T47D (cell line): ENCODE data around the gene SYNGR3.

Experiments used
- DNase-seq, 2 experiments: peaks; one replicate each; pipeline versions ENCODE4 v3.0.0 to v3.0.0-alpha.2; 2011 to 2012; ENCODE audit warnings: low read depth in 1 of 2, low spot score in 1 of 2
- JUND ChIP-seq: IDR thresholded peaks from 2 replicates; pipeline ENCODE4 v1.6.1; 2012; ENCODE audit warnings: low read depth
- in situ Hi-C: cut with HindIII; loops from 2 replicates; pipeline ENCODE4 v1.10.0; 2016; ENCODE audit warnings: low sequenced_read_pairs, low pct_unique_long_range_greater_than_20kb

Gene SYNGR3

DNA sequence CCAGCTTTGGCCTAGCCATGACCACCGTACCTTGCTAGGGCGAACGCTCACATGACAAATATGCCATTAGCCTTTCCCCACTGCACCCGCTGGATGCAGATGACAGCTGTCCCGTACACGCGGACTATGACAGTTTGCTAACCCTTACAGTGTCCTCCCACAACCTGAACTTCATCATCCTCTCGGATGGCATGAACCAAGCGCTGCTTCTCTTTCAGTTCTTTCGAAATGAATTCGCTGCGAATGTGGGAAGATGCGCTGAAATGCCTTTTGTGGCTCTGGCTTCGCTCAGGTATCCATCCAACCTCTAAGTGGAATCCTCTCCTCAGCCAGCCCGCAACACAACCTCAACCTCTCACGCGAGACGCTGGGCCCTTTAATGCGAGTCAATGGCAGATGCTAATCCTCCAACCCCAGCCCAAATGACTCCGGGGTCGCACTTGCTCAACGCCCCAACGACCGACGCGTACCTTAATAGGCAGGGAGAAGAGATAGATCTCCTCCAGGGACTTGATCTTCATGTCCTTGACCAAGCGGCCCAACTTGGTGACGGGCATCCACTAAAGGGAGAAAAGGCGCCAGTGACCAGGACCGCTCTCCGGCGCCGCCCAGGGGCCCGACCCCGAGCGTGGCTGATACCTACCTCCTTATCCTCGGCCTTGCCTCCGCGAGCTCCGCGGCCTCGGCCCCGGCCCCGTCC, 25.8 kb upstream of the SYNGR3 start:
- in situ Hi-C loops: no loop called here
- TF ChIP-seq JUND: no peak
- peak in 1 of 2 experiments; percentile 32 for DNase-seq

DNA sequence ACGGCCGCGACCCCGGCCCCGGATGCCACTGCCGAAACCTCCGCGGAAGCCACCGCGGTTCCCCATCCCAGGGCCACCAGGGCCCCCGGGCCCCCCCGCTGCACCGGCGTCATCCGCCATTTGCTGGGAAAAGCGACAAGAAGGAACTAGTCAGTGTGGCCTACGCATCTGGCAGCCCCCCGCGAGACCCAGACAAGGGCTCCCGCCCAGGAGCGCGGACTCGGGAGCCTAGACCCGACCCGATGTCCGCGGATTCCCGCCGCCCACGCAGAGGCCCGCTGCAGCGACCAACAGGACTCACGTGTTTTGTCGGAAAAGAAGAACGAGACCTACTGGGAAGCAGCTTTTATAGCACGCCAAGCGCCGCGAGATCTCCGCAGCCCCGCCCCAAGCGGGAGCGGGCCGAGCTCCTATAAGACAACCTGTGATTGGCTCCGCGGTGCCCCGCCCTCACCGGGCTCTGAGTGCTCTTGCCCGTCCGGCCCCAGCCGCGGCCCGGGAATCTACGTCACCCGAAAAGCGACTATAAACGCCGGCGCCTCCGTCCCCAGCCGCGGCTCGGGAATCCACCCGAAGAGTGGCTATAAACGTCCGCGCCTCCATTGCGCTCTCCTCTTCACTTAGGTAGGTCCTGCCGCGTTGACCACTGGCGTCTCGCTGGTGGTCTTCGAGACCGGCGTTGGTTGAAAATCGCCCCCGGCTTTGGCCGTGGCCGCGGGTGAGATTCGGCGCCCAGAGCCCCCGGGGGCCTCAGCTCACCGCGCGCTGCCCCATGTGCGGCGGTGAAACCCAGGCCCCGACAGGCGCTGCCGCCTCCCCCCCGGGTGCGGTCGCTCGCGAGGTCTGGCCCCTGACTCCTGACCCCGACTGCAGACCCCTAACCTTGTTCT, 25.0 kb upstream of the SYNGR3 start, which contains the start of gene RPS2:
TSS of gene RPS2 (minus strand) at position 321 of the 890 bp plus-strand sequence. CDS start at position 120, 201 bp downstream.
- TF ChIP-seq JUND: no peak
- in situ Hi-C loops: no loop called here
- peak; percentile 99 for DNase-seq

DNA sequence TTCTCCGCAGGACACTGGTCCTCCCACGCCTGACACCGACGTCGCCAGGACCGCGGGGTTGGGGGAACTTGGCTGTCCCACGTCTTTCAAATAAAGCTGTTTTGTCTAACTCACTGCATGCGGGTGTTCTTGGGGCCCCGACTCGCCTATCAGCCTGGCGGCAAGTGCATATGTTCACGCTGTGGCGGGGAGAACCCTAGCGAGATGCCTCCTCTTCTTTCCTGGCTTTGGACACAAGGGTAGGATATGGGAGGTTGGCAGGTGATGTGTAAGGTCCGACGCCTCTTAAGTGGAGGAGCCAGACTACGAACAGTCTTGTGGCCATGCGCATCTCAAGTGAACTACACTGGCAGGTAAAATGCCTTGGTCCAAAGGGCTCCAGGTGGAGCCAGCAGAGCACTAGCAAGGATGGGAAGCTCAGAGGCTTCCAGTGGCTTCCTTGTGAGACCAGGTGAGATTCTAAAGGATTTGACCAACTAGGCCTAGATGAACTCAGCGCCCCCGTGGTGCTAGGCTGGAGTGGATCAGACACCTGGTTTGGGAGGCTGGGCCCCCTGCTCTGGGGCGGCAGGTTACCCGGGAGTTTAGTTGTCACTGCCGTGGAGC, 24.3 kb upstream of the SYNGR3 start:
- DNase-seq: no peak
- no peak for TF ChIP-seq JUND
- in situ Hi-C loops: no loop called here

DNA sequence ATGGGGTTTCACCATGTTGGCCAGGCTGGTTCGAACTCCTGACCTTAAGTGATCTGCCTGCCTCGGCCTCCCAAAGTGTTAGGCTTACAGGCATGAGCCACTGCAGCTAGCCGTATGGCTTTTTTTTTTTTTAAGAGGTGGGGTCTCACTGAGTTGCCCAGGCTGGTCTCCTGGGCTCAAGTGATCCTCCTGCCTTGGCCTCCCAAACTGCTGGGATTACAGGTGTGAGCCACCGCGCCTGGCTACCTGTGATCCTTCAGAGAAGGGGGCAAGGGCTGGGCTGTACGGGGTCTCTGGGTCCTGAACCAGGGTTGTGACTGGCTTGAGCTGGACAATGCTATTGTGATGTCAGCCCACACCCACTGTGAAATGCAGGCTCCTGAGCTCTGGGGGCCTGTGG, 23.3 kb upstream of the SYNGR3 start, which contains the start of gene RNF151:
TSS of gene RNF151 (plus strand) at position 397 of the 400 bp plus-strand sequence. CDS start 26 bp downstream, outside the sequence.
- no peak for TF ChIP-seq JUND
- no peak for DNase-seq
- in situ Hi-C loops: no loop called here

DNA sequence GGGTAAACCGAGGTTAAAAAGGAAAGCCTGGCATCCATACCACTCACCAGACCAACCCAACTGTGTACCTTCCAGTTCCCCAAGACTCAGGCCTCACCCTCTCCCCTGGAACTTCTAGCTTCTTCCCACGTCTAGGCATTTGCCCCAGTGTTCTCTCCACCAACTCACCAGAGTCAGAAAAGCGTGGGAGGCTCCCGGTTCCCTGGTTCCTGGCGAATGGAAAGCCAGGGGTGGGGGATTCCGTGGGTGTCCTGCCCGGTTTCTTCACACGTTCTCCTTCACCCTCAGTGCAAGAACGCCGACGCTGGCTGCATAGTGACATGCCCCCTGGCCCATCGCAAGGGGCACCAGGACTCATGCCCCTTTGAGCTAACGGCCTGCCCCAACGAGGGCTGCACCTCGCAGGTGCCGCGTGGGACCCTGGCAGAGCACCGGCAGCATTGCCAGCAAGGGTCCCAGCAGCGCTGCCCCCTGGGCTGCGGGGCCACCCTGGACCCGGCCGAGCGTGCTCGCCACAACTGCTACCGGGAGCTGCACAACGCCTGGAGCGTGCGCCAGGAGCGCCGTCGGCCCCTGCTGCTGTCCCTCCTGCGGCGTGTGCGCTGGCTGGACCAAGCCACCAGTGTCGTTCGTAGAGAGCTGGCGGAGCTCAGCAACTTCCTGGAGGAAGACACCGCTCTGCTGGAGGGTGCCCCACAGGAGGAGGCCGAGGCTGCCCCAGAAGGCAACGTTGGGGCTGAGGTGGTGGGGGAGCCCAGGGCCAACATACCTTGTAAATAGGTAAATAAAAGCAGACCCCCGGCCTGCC, 21.4 kb upstream of the SYNGR3 start:
- DNase-seq: no peak
- in situ Hi-C loops: no loop called here
- TF ChIP-seq JUND: no peak

DNA sequence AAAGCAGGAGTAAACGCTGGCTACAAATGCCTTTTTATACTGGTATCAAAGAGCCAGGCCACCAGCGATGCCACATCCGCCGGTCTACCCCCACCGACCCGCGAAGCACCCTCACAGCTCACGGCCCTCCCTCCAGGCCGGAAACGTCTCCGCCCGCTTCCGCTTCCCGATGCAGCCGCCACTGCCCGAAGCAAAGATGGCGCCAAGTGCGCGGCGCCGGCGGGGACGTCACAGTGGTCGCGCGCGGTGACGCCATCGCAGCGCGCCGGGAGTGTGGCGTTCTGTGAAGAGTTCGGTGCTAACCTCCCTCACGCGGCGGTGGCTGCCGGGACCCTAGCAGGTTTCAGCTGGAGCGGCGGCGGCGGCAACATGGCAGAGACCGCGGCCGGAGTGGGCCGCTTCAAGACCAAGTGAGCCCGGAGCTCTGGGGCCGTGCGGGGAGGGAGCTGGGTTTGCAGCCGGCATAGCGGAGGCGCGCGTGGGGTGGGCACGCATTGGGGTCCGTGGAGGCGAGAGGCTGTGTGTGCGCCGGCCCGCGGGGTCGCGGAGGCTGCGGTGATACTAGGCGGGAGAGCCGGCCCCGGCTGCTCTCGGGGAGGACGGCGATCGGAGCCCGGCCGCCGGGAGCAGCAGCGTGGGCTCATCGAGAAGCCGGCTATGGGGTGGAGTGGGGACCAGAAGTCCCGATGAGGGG, 17.8 kb upstream of the SYNGR3 start, which contains the start of gene TBL3:
TSS of gene TBL3 (plus strand) at position 258 of the 694 bp plus-strand sequence. CDS start at position 370, 112 bp downstream.
- in situ Hi-C loops: no loop called here
- peak; percentile 90 to 96 for DNase-seq
- TF ChIP-seq JUND: no peak

DNA sequence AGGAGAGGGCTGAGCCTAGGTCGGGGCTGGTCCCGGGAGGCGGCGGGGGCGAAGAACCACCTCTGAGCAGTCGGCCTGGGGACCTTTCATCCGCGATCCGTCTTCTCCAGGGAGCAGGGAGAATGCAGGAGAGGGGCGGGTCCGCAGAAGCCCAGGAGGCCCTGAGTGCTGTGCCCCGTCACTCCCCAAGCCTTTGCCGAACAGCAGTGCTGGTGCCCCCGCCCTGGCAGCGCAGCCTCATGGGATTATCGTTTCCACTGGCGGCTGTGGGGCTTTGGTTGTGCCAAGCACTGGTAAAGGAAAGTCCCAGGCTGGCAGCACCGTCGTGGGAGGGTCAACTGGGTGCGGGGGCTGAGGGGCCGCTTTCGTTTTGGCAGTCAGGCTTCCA, 17.3 kb upstream of the SYNGR3 start:
- no peak for DNase-seq
- in situ Hi-C loops: no loop called here
- TF ChIP-seq JUND: no peak

DNA sequence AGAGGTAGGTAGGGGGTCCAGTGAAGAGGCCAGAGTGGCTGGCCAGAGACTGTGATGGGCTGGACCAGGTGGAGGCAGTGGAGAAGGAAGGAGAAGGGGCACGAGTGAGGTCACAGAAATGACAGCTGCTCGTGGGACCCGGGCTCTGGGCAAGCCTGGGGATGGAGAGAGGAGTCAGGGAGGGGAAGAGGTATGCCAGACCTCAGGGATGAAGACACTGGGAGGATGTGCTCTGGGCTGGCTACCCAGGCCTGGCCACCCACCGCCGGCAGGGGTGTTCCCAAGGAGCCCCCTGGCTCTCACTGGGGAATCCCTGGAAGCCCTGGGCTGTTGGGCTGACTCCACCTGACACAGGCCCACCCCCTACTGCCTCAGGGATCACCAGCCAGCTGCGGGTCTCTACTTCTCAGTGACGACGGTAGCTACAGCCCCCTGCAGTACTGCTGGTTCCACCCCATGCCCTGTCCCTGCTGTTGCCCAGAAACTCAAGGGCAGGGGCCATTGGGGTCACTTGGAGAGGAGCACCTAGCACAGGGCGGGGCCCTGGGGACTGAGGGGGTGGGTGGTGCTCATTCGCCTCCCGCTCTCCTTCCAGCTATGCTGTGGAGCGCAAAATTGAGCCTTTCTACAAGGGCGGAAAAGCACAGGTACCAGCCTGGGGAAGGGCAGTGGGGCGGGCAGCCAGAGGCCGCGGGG, 16.2 kb upstream of the SYNGR3 start:
- in situ Hi-C loops: no loop called here
- TF ChIP-seq JUND: no peak
- DNase-seq: no peak

DNA sequence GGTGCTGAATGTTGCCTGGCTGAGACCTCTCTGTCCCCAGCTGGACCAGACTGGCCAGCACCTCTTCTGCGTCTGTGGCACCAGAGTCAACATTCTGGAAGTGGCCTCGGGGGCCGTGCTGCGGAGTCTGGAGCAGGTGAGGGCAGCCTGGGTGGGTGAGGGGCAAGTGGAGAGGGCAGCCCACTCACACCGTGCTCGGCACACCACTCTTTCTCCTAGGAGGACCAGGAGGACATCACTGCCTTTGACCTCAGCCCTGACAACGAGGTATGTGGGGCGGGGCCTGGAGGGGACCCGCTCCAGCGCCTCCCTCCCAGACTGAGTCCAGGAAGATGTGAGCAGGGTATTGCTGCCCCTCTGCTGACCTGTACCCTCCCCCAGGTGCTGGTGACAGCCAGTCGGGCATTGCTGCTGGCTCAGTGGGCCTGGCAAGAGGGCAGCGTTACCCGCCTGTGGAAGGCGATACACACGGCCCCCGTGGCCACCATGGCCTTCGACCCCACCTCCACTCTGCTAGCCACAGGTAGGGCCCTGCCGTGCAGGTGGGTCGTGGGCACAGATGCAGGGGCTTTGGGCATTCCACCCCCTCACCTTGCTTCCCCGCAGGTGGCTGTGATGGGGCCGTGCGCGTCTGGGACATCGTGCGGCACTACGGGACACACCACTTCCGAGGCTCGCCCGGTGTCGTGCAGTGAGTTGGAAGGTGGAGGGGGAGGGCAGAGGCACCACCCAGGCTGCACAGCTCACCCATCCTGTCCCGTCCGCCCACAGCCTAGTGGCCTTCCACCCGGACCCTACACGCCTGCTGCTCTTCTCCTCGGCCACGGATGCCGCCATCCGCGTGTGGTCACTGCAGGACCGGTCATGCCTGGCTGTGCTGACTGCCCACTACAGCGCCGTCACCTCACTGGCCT, 15.4 kb upstream of the SYNGR3 start:
- no peak for TF ChIP-seq JUND
- DNase-seq: no peak
- in situ Hi-C loops: no loop called here
